Urothelium cell line (cell line): ENCODE results near the gene TCF21.
"Not testable (repeated sequence)": the region's sequence is repeated elsewhere in the genome, so short reads cannot be mapped to it uniquely, and the experiment has no call there.

ENCODE experiments used
- DNase-seq: peaks from one replicate; pipeline ENCODE4 v3.0.0; 2011; ENCODE audit warnings: low spot score, mixed read lengths
- FAIRE-seq: peaks from 2 replicates; lab custom pipeline; 2011; peaks lifted over from hg19 to GRCh38; lab: Jason Lieb, UNC

Gene TCF21

GRCh38 chr6:133888929-133889556 lies at the start of gene TCF21:
TSS of gene TCF21 (plus strand) at chr6:133889113. CDS start at chr6:133889398, 285 bp downstream.
- DNase-seq: peak; percentile 30

GRCh38 chr6:133841176-133841575 lies 47.7 kb upstream of the TCF21 start:
- DNase-seq: no peak
- FAIRE-seq: no peak

More at GRCh38 chr6:133888929-133889556, at the start of gene TCF21:
- FAIRE-seq: no peak

GRCh38 chr6:133843098-133843497 lies 45.8 kb upstream of the TCF21 start:
- FAIRE-seq: no peak

GRCh38 chr6:133844709-133845108 lies 44.2 kb upstream of the TCF21 start:
- DNase-seq: no peak
- FAIRE-seq: no peak

More at GRCh38 chr6:133843098-133843497, 45.8 kb upstream of the TCF21 start:
- DNase-seq: no peak

- no peak for FAIRE-seq
- no peak for DNase-seq
These were observed 34.9 kb upstream of the TCF21 start for GRCh38 chr6:133854041-133854363.

GRCh38 chr6:133854364-133855275 lies 34.3 kb upstream of the TCF21 start:
- DNase-seq: no peak
- no peak for FAIRE-seq

- DNase-seq (no peak), FAIRE-seq (no peak)
These were observed 33.5 kb upstream of the TCF21 start for GRCh38 chr6:133855276-133855990.

- no peak for FAIRE-seq
- DNase-seq: no peak
These were observed 32.9 kb upstream of the TCF21 start for GRCh38 chr6:133855991-133856370.

GRCh38 chr6:133856911-133857310 lies 32.0 kb upstream of the TCF21 start:
- DNase-seq (no peak), FAIRE-seq (no peak)

GRCh38 chr6:133857696-133858095 lies 31.2 kb upstream of the TCF21 start:
- DNase-seq: no peak
- FAIRE-seq: no peak

GRCh38 chr6:133861337-133861736 lies 27.6 kb upstream of the TCF21 start:
- FAIRE-seq, DNase-seq: not testable (repeated sequence)

GRCh38 chr6:133863228-133863627 lies 25.7 kb upstream of the TCF21 start:
- no peak for FAIRE-seq

GRCh38 chr6:133865680-133866079 lies 23.2 kb upstream of the TCF21 start:
- DNase-seq (no peak), FAIRE-seq (no peak)

More at GRCh38 chr6:133863228-133863627, 25.7 kb upstream of the TCF21 start:
- no peak for DNase-seq

- DNase-seq (no peak), FAIRE-seq (no peak)
These were observed 17.8 kb upstream of the TCF21 start for GRCh38 chr6:133871131-133871530.

- no peak for DNase-seq
- FAIRE-seq: no peak
These were observed 15.4 kb upstream of the TCF21 start for GRCh38 chr6:133873538-133873937.

- DNase-seq: no peak
- FAIRE-seq: no peak
These were observed 11.8 kb upstream of the TCF21 start for GRCh38 chr6:133877116-133877515.

GRCh38 chr6:133880006-133880405 lies 8.9 kb upstream of the TCF21 start:
- DNase-seq: no peak
- no peak for FAIRE-seq

- no peak for DNase-seq
- no peak for FAIRE-seq
These were observed 8.0 kb upstream of the TCF21 start for GRCh38 chr6:133880896-133881295.

GRCh38 chr6:133886104-133886775 lies 2.7 kb upstream of the TCF21 start:
- DNase-seq (no peak), FAIRE-seq (no peak)

GRCh38 chr6:133887156-133887879 lies 1.6 kb upstream of the TCF21 start:
- DNase-seq: no peak
- FAIRE-seq: no peak
